A673 (cell line): ENCODE data around the gene TOPBP1. TPM values are rescaled to one million over a fixed set of nuclear protein-coding genes. Genes with fewer than 3 reads are reported as not detected.

Experiments
- BruUV-seq: library from RNA; stranded (reverse); fragments of 400-500 nt; replicated peaks from 2 replicates; lab custom pipeline; 2021; lab: Mats Ljungman, UMichigan
- CTCF ChIA-PET: fragments of 300-600 bp; sonication (Branson Sonifier 250); formaldehyde crosslinking; loops from one replicate; lab custom pipeline; 2022; ENCODE audit warnings: antibody characterized with exemption; lab: Charles Lee
- POLR2A ChIA-PET: fragments of 300-600 bp; sonication (Branson Sonifier 250); formaldehyde crosslinking; loops from one replicate; lab custom pipeline; 2022; ENCODE audit warnings: antibody characterized with exemption; ENCODE audit not compliant: low non-redundant PET; lab: Charles Lee
- DNase-seq: peaks from one replicate; pipeline ENCODE4 v3.0.0-alpha.2; 2015; ENCODE audit warnings: low spot score
- H3K27ac ChIP-seq: fragments of 200-600 bp; sonication (generic); 2 replicates; pipeline ENCODE4 v1.5.1; 2016; ENCODE audit warnings: mixed run types, low read depth, mild to moderate bottlenecking, mixed read lengths, antibody characterized with exemption, low read length; ENCODE audit not compliant: poor library complexity, severe bottlenecking
- H3K27me3 ChIP-seq: fragments of 200-600 bp; sonication (generic); replicated peaks from 2 replicates; pipeline ENCODE4 v1.6.1; 2017; ENCODE audit warnings: mixed run types, low read depth, mild to moderate bottlenecking, mixed read lengths, antibody characterized with exemption, low read length; ENCODE audit not compliant: insufficient read depth, poor library complexity
- H3K36me3 ChIP-seq: fragments of 200-600 bp; sonication (generic); 2 replicates; pipeline ENCODE4 v1.6.1; 2016; ENCODE audit warnings: mixed run types, mild to moderate bottlenecking, mixed read lengths, antibody characterized with exemption, low read length; ENCODE audit not compliant: insufficient read depth, poor library complexity, severe bottlenecking
- H3K4me1 ChIP-seq: fragments of 200-600 bp; sonication (generic); 2 replicates; pipeline ENCODE4 v1.6.1; 2017; ENCODE audit warnings: mixed run types, mild to moderate bottlenecking, mixed read lengths, antibody characterized with exemption, low read length; ENCODE audit not compliant: insufficient read depth, poor library complexity, severe bottlenecking
- H3K4me3 ChIP-seq: fragments of 200-600 bp; sonication (generic); 2 replicates; pipeline ENCODE4 v1.5.1; 2016; ENCODE audit warnings: low read depth, mixed run types, mild to moderate bottlenecking, mixed read lengths, low read length; ENCODE audit not compliant: poor library complexity, severe bottlenecking
- H3K9me3 ChIP-seq: fragments of 200-600 bp; sonication (generic); 2 replicates; pipeline ENCODE4 v1.6.1; 2016; ENCODE audit warnings: mixed run types, low read depth, mild to moderate bottlenecking, mixed read lengths, antibody characterized with exemption, low read length; ENCODE audit not compliant: poor library complexity, severe bottlenecking
- CTCF ChIP-seq: fragments of 300-800, 200-600 bp; sonication (generic); conservative IDR thresholded peaks from 2 replicates; pipeline ENCODE4 v1.5.1; 2017; ENCODE audit warnings: low read depth, mild to moderate bottlenecking, antibody characterized with exemption, low read length, moderate library complexity, mixed read lengths
- EZH2 ChIP-seq: fragments of 200-600 bp; sonication (generic); IDR thresholded peaks from 2 replicates; pipeline ENCODE4 v1.6.1; 2017; ENCODE audit warnings: borderline replicate concordance, low read depth, mild to moderate bottlenecking, mixed read lengths, antibody characterized with exemption, low read length; ENCODE audit not compliant: poor library complexity, severe bottlenecking
- intact Hi-C: fragments of 100-400 bp; cut with micrococcal nuclease; formaldehyde crosslinking; loops from one replicate; pipeline ENCODE4 v1.10.0; 2022; ENCODE audit not compliant: unreplicated experiment
- total RNA-seq: library from RNA; stranded (reverse); gene quantifications from 2 replicates; pipeline ENCODE4 v1.2.3, GENCODE V29; 2021

Gene TOPBP1
- total RNA-seq, 1 experiment from 2014 or later = 59.8 TPM

- no peaks in the 10 kb centered on the region for H3K9me3 ChIP-seq
- TF ChIP-seq CTCF = no peak
- TF ChIP-seq EZH2 = no peak
- intact Hi-C loops = no loop called here
- H3K27ac ChIP-seq = no peak overlapping the region
- no peaks in the 10 kb centered on the region for H3K27me3 ChIP-seq
- peaks cover 7% of the 10 kb centered on the region for H3K4me1 ChIP-seq
- no peak for DNase-seq
- ChIA-PET POLR2A (no interaction called here), CTCF (interaction anchor here (0.7 kb wide), 1 partner anchor 124 kb away, joined by 3 read pairs; no protein-coding TSS in a partner anchor)
- H3K4me3 ChIP-seq = no peak overlapping the region
- BruUV-seq = no TSS peak
- H3K36me3 ChIP-seq = peaks cover 61% of the 10 kb centered on the region
These were observed 50.2 kb downstream of the TOPBP1 start for GRCh38 chr3:133611534-133611933.

- no peak for DNase-seq
- no peak overlapping the region for H3K4me3 ChIP-seq
- no TSS peak for BruUV-seq
- ChIA-PET POLR2A (no interaction called here), CTCF (no interaction called here)
- H3K27ac ChIP-seq = no peak overlapping the region
- H3K36me3 ChIP-seq = peaks cover 58% of the 10 kb centered on the region
- no peaks in the 10 kb centered on the region for H3K27me3 ChIP-seq
- intact Hi-C loops = no loop called here
- peaks cover 7% of the 10 kb centered on the region for H3K4me1 ChIP-seq
- H3K9me3 ChIP-seq = no peaks in the 10 kb centered on the region
- TF ChIP-seq CTCF (no peak), EZH2 (no peak)
These were observed 51.7 kb downstream of the TOPBP1 start for GRCh38 chr3:133610031-133610430.

GRCh38 chr3:133608388-133608787 lies 53.4 kb downstream of the TOPBP1 start:
- Histone ChIP-seq H3K36me3 (peaks cover 58% of the 10 kb centered on the region), H3K27me3 (no peaks in the 10 kb centered on the region), H3K4me1 (peaks cover 4% of the 10 kb centered on the region), H3K4me3 (no peak overlapping the region), H3K27ac (no peak overlapping the region), H3K9me3 (no peaks in the 10 kb centered on the region)
- no peak for DNase-seq
- no TSS peak for BruUV-seq
- TF ChIP-seq EZH2 = no peak
- no peak for TF ChIP-seq CTCF
- CTCF ChIA-PET = no interaction called here
- intact Hi-C loops = no loop called here
- POLR2A ChIA-PET = no interaction called here
